ENCODE results near the gene PHYHIPL.
"Not testable (repeated sequence)": the region's sequence is repeated elsewhere in the genome, so short reads cannot be mapped to it uniquely, and the experiment has no call there.

Gene PHYHIPL

GRCh38 chr10:59234816-59235429 lies 58.5 kb downstream of the PHYHIPL start:
- peak; percentile 29 for DNase-seq
- Histone ChIP-seq H3K27me3 (replicated peaks; ENCODE audit: insufficient read depth, low read length) (no peaks in the 10 kb centered on the region), H3K79me2 (ENCODE audit: low read length) (no peaks in the 10 kb centered on the region), H2AFZ (ENCODE audit: low read length) (no peak overlapping the region), H3K4me1 (ENCODE audit: low read length) (no peaks in the 10 kb centered on the region), H3K4me2 (ENCODE audit: low read depth, low read length) (no peak overlapping the region), H3K9ac (ENCODE audit: low read length) (no peak overlapping the region), H3K4me3 (ENCODE audit: low read length) (no peak overlapping the region), H3K9me3 (replicated peaks; ENCODE audit: insufficient read depth, low read length) (no peaks in the 10 kb centered on the region), H4K20me1 (ENCODE audit: insufficient read depth, low read length) (no peaks in the 10 kb centered on the region), H3K36me3 (replicated peaks; ENCODE audit: insufficient read depth, low read length) (no peaks in the 10 kb centered on the region), H3K27ac (ENCODE audit: low read length) (no peak overlapping the region), H3F3A (ENCODE audit: insufficient read depth, low read length) (no peaks in the 10 kb centered on the region), H3K9me2 (replicated peaks; ENCODE audit: insufficient read depth, low read length) (no peaks in the 10 kb centered on the region)
- TF ChIP-seq EZH2phosphoT487 (IDR thresholded peaks at IDR 0.05; ENCODE audit: low read length) (no peak), CTCF (IDR thresholded peaks at IDR 0.05; ENCODE audit: low read length) (peak; percentile 63)

GRCh38 chr10:59236064-59236697 lies 59.7 kb downstream of the PHYHIPL start:
- no peak for DNase-seq
- H3K9me3 ChIP-seq (replicated peaks; ENCODE audit: insufficient read depth, low read length): no peaks in the 10 kb centered on the region
- no peak overlapping the region for H2AFZ ChIP-seq (ENCODE audit: low read length)
- no peaks in the 10 kb centered on the region for H4K20me1 ChIP-seq (ENCODE audit: insufficient read depth, low read length)
- H3K36me3 ChIP-seq (replicated peaks; ENCODE audit: insufficient read depth, low read length): no peaks in the 10 kb centered on the region
- H3F3A ChIP-seq (ENCODE audit: insufficient read depth, low read length): no peaks in the 10 kb centered on the region
- no peaks in the 10 kb centered on the region for H3K9me2 ChIP-seq (replicated peaks; ENCODE audit: insufficient read depth, low read length)
- TF ChIP-seq EZH2phosphoT487 (IDR thresholded peaks at IDR 0.05; ENCODE audit: low read length): no peak
- no peak for TF ChIP-seq EZH2 (optimal IDR thresholded peaks at IDR 0.05; ENCODE audit: low read depth, low read length)
- no peak for TF ChIP-seq CTCF (IDR thresholded peaks at IDR 0.05; ENCODE audit: low read length)
- no peaks in the 10 kb centered on the region for H3K27me3 ChIP-seq (replicated peaks; ENCODE audit: insufficient read depth, low read length)
- H3K4me1 ChIP-seq (ENCODE audit: low read length): no peaks in the 10 kb centered on the region
- H3K27ac ChIP-seq (ENCODE audit: low read length): no peak overlapping the region
- H3K9ac ChIP-seq (ENCODE audit: low read length): no peak overlapping the region
- no peak overlapping the region for H3K4me3 ChIP-seq (ENCODE audit: low read length)
- no peak overlapping the region for H3K4me2 ChIP-seq (ENCODE audit: low read depth, low read length)
- H3K79me2 ChIP-seq (ENCODE audit: low read length): no peaks in the 10 kb centered on the region

GRCh38 chr10:59237775-59238174 lies 61.3 kb downstream of the PHYHIPL start:
- no peaks in the 10 kb centered on the region for H3F3A ChIP-seq (ENCODE audit: insufficient read depth, low read length)
- H3K4me3 ChIP-seq (ENCODE audit: low read length): no peak overlapping the region
- no peak for DNase-seq
- H3K79me2 ChIP-seq (ENCODE audit: low read length): no peaks in the 10 kb centered on the region
- H2AFZ ChIP-seq (ENCODE audit: low read length): no peak overlapping the region
- no peak overlapping the region for H3K9ac ChIP-seq (ENCODE audit: low read length)
- H3K27ac ChIP-seq (ENCODE audit: low read length): no peak overlapping the region
- H3K36me3 ChIP-seq (replicated peaks; ENCODE audit: insufficient read depth, low read length): no peaks in the 10 kb centered on the region
- no peaks in the 10 kb centered on the region for H3K4me1 ChIP-seq (ENCODE audit: low read length)
- no peak overlapping the region for H3K4me2 ChIP-seq (ENCODE audit: low read depth, low read length)
- H3K27me3 ChIP-seq (replicated peaks; ENCODE audit: insufficient read depth, low read length): no peaks in the 10 kb centered on the region
- H4K20me1 ChIP-seq (ENCODE audit: insufficient read depth, low read length): no peaks in the 10 kb centered on the region
- H3K9me3 ChIP-seq (replicated peaks; ENCODE audit: insufficient read depth, low read length): no peaks in the 10 kb centered on the region
- TF ChIP-seq CTCF (IDR thresholded peaks at IDR 0.05; ENCODE audit: low read length): no peak
- no peak for TF ChIP-seq EZH2phosphoT487 (IDR thresholded peaks at IDR 0.05; ENCODE audit: low read length)
- TF ChIP-seq EZH2 (optimal IDR thresholded peaks at IDR 0.05; ENCODE audit: low read depth, low read length): no peak
- H3K9me2 ChIP-seq (replicated peaks; ENCODE audit: insufficient read depth, low read length): no peaks in the 10 kb centered on the region

GRCh38 chr10:59239108-59239507 lies 62.7 kb downstream of the PHYHIPL start:
- not testable (repeated sequence) for H3K79me2 ChIP-seq (ENCODE audit: low read length); H3K27ac ChIP-seq (ENCODE audit: low read length); H3K9me2 ChIP-seq (replicated peaks; ENCODE audit: insufficient read depth, low read length); H3F3A ChIP-seq (ENCODE audit: insufficient read depth, low read length); H3K4me3 ChIP-seq (ENCODE audit: low read length); DNase-seq; H3K4me2 ChIP-seq (ENCODE audit: low read depth, low read length); H3K9ac ChIP-seq (ENCODE audit: low read length); H3K9me3 ChIP-seq (replicated peaks; ENCODE audit: insufficient read depth, low read length); H2AFZ ChIP-seq (ENCODE audit: low read length); H3K36me3 ChIP-seq (replicated peaks; ENCODE audit: insufficient read depth, low read length); H3K27me3 ChIP-seq (replicated peaks; ENCODE audit: insufficient read depth, low read length); H3K4me1 ChIP-seq (ENCODE audit: low read length); H4K20me1 ChIP-seq (ENCODE audit: insufficient read depth, low read length)

Measured in MM.1S (cell line).